Measurements from ENCODE around the gene PXYLP1.

DNA sequence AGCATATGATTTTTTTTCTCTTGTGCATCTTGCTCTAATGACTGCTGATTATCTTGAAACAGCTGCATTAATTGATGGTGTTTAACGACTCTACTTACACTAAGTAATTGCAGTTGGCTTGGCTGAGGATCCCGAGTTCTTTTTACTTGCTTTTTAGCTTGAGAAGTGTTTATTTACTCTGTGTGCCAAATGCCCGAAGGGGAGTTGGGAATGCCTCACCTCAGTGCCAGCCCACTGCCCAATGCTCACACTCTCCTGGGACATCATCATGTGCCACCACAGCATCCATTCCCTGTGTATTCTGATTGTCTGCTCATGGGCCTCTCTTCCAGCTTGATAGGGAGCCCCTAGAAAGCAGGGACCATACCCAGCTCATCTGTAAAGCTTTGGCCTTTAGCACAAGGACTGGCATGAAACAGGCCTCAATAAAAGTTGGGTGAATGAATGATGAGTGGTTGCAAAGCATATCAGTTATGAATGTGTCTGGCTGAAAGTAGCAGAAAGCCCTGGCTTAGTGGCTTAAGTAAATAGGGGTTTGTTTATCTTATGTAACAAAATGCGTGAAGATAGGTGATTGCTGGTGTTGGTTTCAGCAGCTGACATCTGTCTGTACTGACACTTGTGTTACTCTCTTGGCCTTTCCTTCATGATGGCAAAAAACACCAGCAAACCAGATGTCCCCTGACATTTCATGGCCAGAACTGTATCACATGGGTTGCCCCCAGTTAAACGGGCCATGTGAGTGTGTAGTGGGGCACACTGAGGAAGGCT, 8.1 kb downstream of the PXYLP1 start:
- TF ChIP-seq, protein P1, sequence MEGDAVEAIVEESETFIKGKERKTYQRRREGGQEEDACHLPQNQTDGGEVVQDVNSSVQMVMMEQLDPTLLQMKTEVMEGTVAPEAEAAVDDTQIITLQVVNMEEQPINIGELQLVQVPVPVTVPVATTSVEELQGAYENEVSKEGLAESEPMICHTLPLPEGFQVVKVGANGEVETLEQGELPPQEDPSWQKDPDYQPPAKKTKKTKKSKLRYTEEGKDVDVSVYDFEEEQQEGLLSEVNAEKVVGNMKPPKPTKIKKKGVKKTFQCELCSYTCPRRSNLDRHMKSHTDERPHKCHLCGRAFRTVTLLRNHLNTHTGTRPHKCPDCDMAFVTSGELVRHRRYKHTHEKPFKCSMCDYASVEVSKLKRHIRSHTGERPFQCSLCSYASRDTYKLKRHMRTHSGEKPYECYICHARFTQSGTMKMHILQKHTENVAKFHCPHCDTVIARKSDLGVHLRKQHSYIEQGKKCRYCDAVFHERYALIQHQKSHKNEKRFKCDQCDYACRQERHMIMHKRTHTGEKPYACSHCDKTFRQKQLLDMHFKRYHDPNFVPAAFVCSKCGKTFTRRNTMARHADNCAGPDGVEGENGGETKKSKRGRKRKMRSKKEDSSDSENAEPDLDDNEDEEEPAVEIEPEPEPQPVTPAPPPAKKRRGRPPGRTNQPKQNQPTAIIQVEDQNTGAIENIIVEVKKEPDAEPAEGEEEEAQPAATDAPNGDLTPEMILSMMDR (IDR thresholded peaks at IDR 0.05) = no peak
- TF ChIP-seq POLR2AphosphoS5 (IDR thresholded peaks at IDR 0.05) = no peak

All from prostate gland (tissue), 2 donors.